ENCODE data around the gene SLC35F3.
"Not testable (repeated sequence)": the region's sequence is repeated elsewhere in the genome, so short reads cannot be mapped to it uniquely, and the experiment has no call there.

Gene SLC35F3

GRCh38 chr1:234348964-234349363 lies 444.5 kb downstream of the SLC35F3 start:
- peaks cover 18% of the 10 kb centered on the region for H3K27me3 ChIP-seq
- H3K9me3 ChIP-seq: no peaks in the 10 kb centered on the region
- TF ChIP-seq CTCF (IDR thresholded peaks at IDR 0.05): no peak
- H3K27ac ChIP-seq: no peak overlapping the region
- no peak overlapping the region for H3K4me3 ChIP-seq (ENCODE audit: low read depth in 1 of 2, low read length in 1 of 2)
- no peaks in the 10 kb centered on the region for H3K36me3 ChIP-seq
- no peaks in the 10 kb centered on the region for H3K4me1 ChIP-seq (ENCODE audit: control insufficient read depth in 1 of 2, insufficient read depth in 1 of 2, low read depth in 1 of 2, low read length in 1 of 2)

DNA sequence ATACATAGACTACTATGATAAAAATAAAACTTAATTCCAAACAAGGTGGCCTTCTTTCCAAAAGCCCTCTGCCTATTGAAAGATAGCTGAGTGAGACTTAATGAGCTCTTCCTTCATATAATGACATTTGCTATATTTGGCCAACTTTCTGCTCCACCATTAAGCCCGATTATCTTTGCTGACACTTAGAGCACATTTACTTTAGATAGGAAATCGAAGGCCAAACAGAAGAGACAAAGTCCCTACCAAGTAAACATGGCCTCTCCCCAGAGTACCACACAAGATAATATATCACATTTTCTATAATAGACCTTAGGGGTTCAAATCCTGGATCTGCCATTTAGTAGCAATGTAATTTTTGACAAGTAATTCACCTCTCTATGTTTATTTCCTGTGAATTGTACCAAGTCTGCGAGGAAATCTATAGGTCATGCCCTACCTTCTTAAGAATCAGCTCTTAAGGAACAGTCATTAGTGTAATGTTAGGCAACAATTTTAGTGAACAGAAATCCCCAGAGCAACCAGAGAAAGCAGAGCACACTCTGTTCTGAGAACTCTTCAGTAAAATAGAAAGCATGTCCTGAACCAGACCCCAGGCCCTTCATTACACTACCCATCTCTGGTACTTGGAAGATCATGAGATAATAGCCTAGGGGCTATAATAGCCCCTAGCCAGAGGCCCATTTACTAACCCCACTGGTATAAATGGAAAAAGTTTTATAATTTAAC lies 451.5 kb downstream of the SLC35F3 start:
- H3K9me3 ChIP-seq: no peaks in the 10 kb centered on the region
- H3K4me1 ChIP-seq (ENCODE audit: control insufficient read depth in 1 of 2, insufficient read depth in 1 of 2, low read depth in 1 of 2, low read length in 1 of 2): no peaks in the 10 kb centered on the region
- peak overlapping the region in 1 of 2 experiments; percentile 28 for H3K4me3 ChIP-seq (ENCODE audit: low read depth in 1 of 2, low read length in 1 of 2)
- no peak for TF ChIP-seq CTCF (IDR thresholded peaks at IDR 0.05)
- H3K27ac ChIP-seq: no peak overlapping the region
- H3K27me3 ChIP-seq: peaks cover 18% of the 10 kb centered on the region
- no peaks in the 10 kb centered on the region for H3K36me3 ChIP-seq

DNA sequence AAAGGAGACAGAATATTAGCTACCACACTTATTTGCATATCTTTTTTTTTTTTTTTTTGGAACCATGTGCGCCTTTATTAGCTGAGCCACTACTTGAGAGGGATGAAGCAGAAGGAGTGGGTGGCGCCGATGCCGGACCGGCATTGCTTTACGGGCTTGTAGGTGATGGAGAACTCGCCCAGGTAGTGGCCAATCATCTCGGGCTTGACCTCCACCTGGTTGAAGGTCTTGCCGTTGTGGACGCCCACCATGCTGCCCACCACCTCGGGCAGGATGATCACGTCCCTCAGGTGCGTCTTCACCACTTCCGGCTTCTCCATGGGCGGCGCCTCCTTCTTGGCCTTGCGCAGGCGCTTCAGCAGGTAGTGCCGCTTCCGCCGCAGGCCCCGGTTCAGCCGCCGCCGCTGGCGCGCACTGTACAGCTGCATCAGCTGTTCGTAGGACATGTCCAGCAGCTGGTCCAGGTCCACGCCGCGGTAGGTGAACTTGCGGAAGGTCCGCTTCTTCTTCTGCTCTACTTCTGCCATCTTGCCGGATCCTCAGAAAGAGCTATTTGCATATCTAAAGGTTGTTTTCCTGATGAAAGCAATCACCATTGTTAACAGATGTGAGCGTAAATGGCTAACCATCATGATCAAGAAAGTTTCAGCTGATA lies 452.3 kb downstream of the SLC35F3 start:
- H3K27ac ChIP-seq: peak overlapping the region; percentile 23
- not testable (repeated sequence) for H3K9me3 ChIP-seq; H3K4me1 ChIP-seq (ENCODE audit: control insufficient read depth in 1 of 2, insufficient read depth in 1 of 2, low read depth in 1 of 2, low read length in 1 of 2); H3K36me3 ChIP-seq
- H3K4me3 ChIP-seq (ENCODE audit: low read depth in 1 of 2, low read length in 1 of 2): peak overlapping the region; percentile 28 to 48
- peaks cover 13% of the 10 kb centered on the region for H3K27me3 ChIP-seq

DNA sequence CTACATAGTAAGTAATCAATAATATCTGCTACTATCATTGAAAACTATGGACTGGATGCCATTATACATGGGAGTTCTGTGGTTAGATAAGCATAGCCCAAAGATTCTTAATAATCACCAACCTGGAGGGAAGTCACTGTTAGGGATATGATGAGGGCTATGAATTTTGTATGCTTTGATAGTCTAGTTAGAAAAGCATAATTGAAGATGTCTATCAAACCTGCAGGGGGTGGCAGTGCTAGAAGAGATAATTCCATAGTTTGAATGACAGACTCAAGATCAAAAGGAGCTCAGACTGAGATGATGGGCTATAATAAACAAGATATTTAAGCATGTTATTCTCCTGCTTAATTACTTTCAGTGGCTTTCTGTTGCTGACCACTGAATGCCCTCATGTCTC lies 453.4 kb downstream of the SLC35F3 start:
- Histone ChIP-seq H3K36me3 (no peaks in the 10 kb centered on the region), H3K27me3 (peaks cover 10% of the 10 kb centered on the region), H3K27ac (no peak overlapping the region), H3K4me1 (ENCODE audit: control insufficient read depth in 1 of 2, insufficient read depth in 1 of 2, low read depth in 1 of 2, low read length in 1 of 2) (no peaks in the 10 kb centered on the region), H3K4me3 (ENCODE audit: low read depth in 1 of 2, low read length in 1 of 2) (no peak overlapping the region), H3K9me3 (no peaks in the 10 kb centered on the region)
- TF ChIP-seq CTCF (IDR thresholded peaks at IDR 0.05): no peak

- Histone ChIP-seq H3K4me3 (ENCODE audit: low read depth in 1 of 2, low read length in 1 of 2) (no peak overlapping the region), H3K4me1 (ENCODE audit: control insufficient read depth in 1 of 2, insufficient read depth in 1 of 2, low read depth in 1 of 2, low read length in 1 of 2) (no peaks in the 10 kb centered on the region), H3K27me3 (no peaks in the 10 kb centered on the region), H3K36me3 (no peaks in the 10 kb centered on the region), H3K9me3 (no peaks in the 10 kb centered on the region), H3K27ac (no peak overlapping the region)
- TF ChIP-seq CTCF (IDR thresholded peaks at IDR 0.05): no peak
Measured at GRCh38 chr1:234361102-234361603, 456.7 kb downstream of the SLC35F3 start.

GRCh38 chr1:234362558-234362957 lies 458.1 kb downstream of the SLC35F3 start:
- no peaks in the 10 kb centered on the region for H3K9me3 ChIP-seq
- H3K4me3 ChIP-seq (ENCODE audit: low read depth in 1 of 2, low read length in 1 of 2): no peak overlapping the region
- no peak overlapping the region for H3K27ac ChIP-seq
- no peak for TF ChIP-seq CTCF (IDR thresholded peaks at IDR 0.05)
- H3K36me3 ChIP-seq: no peaks in the 10 kb centered on the region
- H3K27me3 ChIP-seq: no peaks in the 10 kb centered on the region
- no peaks in the 10 kb centered on the region for H3K4me1 ChIP-seq (ENCODE audit: control insufficient read depth in 1 of 2, insufficient read depth in 1 of 2, low read depth in 1 of 2, low read length in 1 of 2)
